Stomach (tissue), 4 donors: ENCODE results near the gene DPYD.
A peak's percentile ranks its signal among the peaks of the same experiment; 100 is the strongest.

Experiments used
- CTCF ChIP-seq, 7 experiments: fragments of 450-650 bp in 4 of 7; fragments of 200-600 bp in 3 of 7; sonication (generic) in 3 of 7; IDR thresholded peaks; one replicate each; pipeline ENCODE4 v1.5.1; 2016 to 2019; ENCODE audit warnings: antibody characterized with exemption in 7 of 7, control low read depth in 2 of 7, mild to moderate bottlenecking in 1 of 7
- POLR2A ChIP-seq, 4 donors: fragments of 450-650 bp; IDR thresholded peaks; one replicate each; pipeline ENCODE4 v1.6.1; 2016; ENCODE audit warnings: antibody characterized with exemption in 4 of 4, control low read depth in 2 of 4, mild to moderate bottlenecking in 1 of 4, moderate library complexity in 1 of 4

- TF ChIP-seq POLR2A (IDR thresholded peaks at IDR 0.05), result no peak
- TF ChIP-seq CTCF (IDR thresholded peaks at IDR 0.05), result peak in 3 of 7 experiments; percentile 11 to 42 (median 22)
Observed at GRCh38 chr1:97820470-97821188, 100.2 kb downstream of the DPYD start.
